CD4-positive, alpha-beta T cell (primary cell): Measurements from ENCODE around the gene HSD3B2. TPM values are rescaled to one million over a fixed set of nuclear protein-coding genes. Genes with fewer than 3 reads are reported as not detected.

Experiments used
- ATAC-seq: fragments of 200-7000 bp; cut with Tn5 transposase; one replicate; pipeline ENCODE4 v1.10.0; 2022; ENCODE audit warnings: mild to moderate bottlenecking; ENCODE audit not compliant: poor library complexity
- CTCF ChIA-PET: fragments of 350-600 bp; sonication (Branson Sonifier 250); formaldehyde crosslinking; loops from one replicate; lab custom pipeline; 2021; ENCODE audit warnings: antibody characterized with exemption, inconsistent platforms; lab: Charles Lee
- POLR2A ChIA-PET: fragments of 350-600 bp; sonication (Branson Sonifier 250); formaldehyde crosslinking; loops from one replicate; lab custom pipeline; 2021; ENCODE audit warnings: antibody characterized with exemption, inconsistent platforms; lab: Charles Lee
- DNase-seq, 14 experiments: peaks; one replicate each; pipeline ENCODE4 v3.0.0-alpha.2; 2013 to 2020; ENCODE audit warnings: mixed read lengths in 2 of 14
- H3K27ac ChIP-seq, 2 donors: one replicate each; pipeline versions ENCODE4 v1.5.1 to v1.7.0; 2013; ENCODE audit warnings: low read length in 2 of 2, low read depth in 1 of 2, mild to moderate bottlenecking in 1 of 2
- H3K27me3 ChIP-seq, 2 experiments: 1 replicate in 1 of 2; 2 replicates in 1 of 2; pipeline versions ENCODE4 v1.6.1 to v1.7.0; 2013; ENCODE audit warnings: low read length in 2 of 2, control low read depth in 1 of 2, mild to moderate bottlenecking in 1 of 2, moderate library complexity in 1 of 2; ENCODE audit not compliant: insufficient read depth in 2 of 2, control insufficient read depth in 1 of 2
- H3K36me3 ChIP-seq: one replicate; pipeline ENCODE4 v1.6.1; 2013; ENCODE audit warnings: low read length, control low read depth; ENCODE audit not compliant: insufficient read depth
- H3K4me1 ChIP-seq: one replicate; pipeline ENCODE4 v1.6.1; 2013; ENCODE audit warnings: low read length, control low read depth; ENCODE audit not compliant: insufficient read depth
- H3K4me3 ChIP-seq: one replicate; pipeline ENCODE4 v1.5.1; 2013; ENCODE audit warnings: mild to moderate bottlenecking, low read length, moderate library complexity
- H3K9me3 ChIP-seq, 2 experiments: 1 replicate in 1 of 2; 2 replicates in 1 of 2; pipeline versions ENCODE4 v1.6.1 to v1.7.0; 2013; ENCODE audit warnings: low read length in 2 of 2, mild to moderate bottlenecking in 2 of 2, control low read depth in 1 of 2, moderate library complexity in 1 of 2; ENCODE audit not compliant: control insufficient read depth in 1 of 2, insufficient read depth in 1 of 2
- H3K27ac Mint-ChIP-seq: one replicate; pipeline ENCODE4 v1.8.0; 2020; ENCODE audit warnings: mixed read lengths
- H3K27me3 Mint-ChIP-seq: one replicate; pipeline ENCODE4 v1.8.0; 2021; ENCODE audit warnings: mixed read lengths
- H3K36me3 Mint-ChIP-seq: one replicate; pipeline ENCODE4 v1.8.0; 2021; ENCODE audit warnings: low read depth, mixed read lengths
- H3K4me1 Mint-ChIP-seq: one replicate; pipeline ENCODE4 v1.8.0; 2021; ENCODE audit warnings: low read depth, mixed read lengths
- H3K4me3 Mint-ChIP-seq: one replicate; pipeline ENCODE4 v1.8.0; 2020; ENCODE audit warnings: mild to moderate bottlenecking, mixed read lengths
- H3K9me3 Mint-ChIP-seq: one replicate; pipeline ENCODE4 v1.8.0; 2020; ENCODE audit warnings: mixed read lengths
- CTCF ChIP-seq: fragments of 200-600 bp; IDR thresholded peaks from one replicate; pipeline ENCODE4 v1.8.0; 2022; ENCODE audit warnings: antibody characterized with exemption, mild to moderate bottlenecking
- intact Hi-C, 2 experiments: fragments of 100-400 bp; cut with DNase I in 1 of 2; cut with micrococcal nuclease in 1 of 2; formaldehyde crosslinking; loops; one replicate each; pipeline versions ENCODE4 v1.15.1 to v1.9.0; 2023 to 2025; cut with DNase I, micrococcal nuclease
- total RNA-seq, 174 experiments: library from RNA in 2 of 174; stranded (reverse) in 2 of 174; gene quantifications; one replicate each; pipeline ENCODE4 v1.2.3 and lab custom pipeline; 2021 to 2026

Gene HSD3B2
- total RNA-seq, 2 experiments from 2014 or later = not detected

GRCh38 chr1:119409731-119410130 is 5.2 kb upstream of the HSD3B2 start:
- DNase-seq = no peak
- H3K9me3 ChIP-seq = peaks cover 0 to 7% of the 10 kb centered on the region in 2 experiments
- H3K27me3 ChIP-seq = no peaks in the 10 kb centered on the region
- CTCF ChIA-PET = no interaction called here
- peaks cover 2% of the 10 kb centered on the region for H3K9me3 Mint-ChIP-seq
- no peak for ATAC-seq
- no peaks in the 10 kb centered on the region for H3K36me3 Mint-ChIP-seq
- H3K4me3 Mint-ChIP-seq = no peak overlapping the region
- intact Hi-C loops = no loop called here
- H3K4me1 ChIP-seq = no peaks in the 10 kb centered on the region
- no peaks in the 10 kb centered on the region for H3K27me3 Mint-ChIP-seq
- no peak overlapping the region for H3K27ac Mint-ChIP-seq
- H3K4me3 ChIP-seq = no peak overlapping the region
- H3K4me1 Mint-ChIP-seq = no peaks in the 10 kb centered on the region
- H3K36me3 ChIP-seq = no peaks in the 10 kb centered on the region
- no peak for TF ChIP-seq CTCF
- no peak overlapping the region for H3K27ac ChIP-seq
- POLR2A ChIA-PET = no interaction called here

- Histone ChIP-seq H3K9me3 (no peaks in the 10 kb centered on the region), H3K36me3 (no peaks in the 10 kb centered on the region), H3K27ac (no peak overlapping the region), H3K4me1 (no peaks in the 10 kb centered on the region), H3K27me3 (no peaks in the 10 kb centered on the region), H3K4me3 (no peak overlapping the region)
- Mint-ChIP-seq H3K4me3 (no peak overlapping the region), H3K27ac (no peak overlapping the region), H3K9me3 (peaks cover 2% of the 10 kb centered on the region), H3K36me3 (no peaks in the 10 kb centered on the region), H3K4me1 (no peaks in the 10 kb centered on the region), H3K27me3 (no peaks in the 10 kb centered on the region)
- POLR2A ChIA-PET = no interaction called here
- intact Hi-C loops = no loop called here
- DNase-seq (no peak), ATAC-seq (no peak)
- no peak for TF ChIP-seq CTCF
- CTCF ChIA-PET = no interaction called here
Observed at GRCh38 chr1:119410961-119411360, 4.0 kb upstream of the HSD3B2 start.

- CTCF ChIA-PET = no interaction called here
- Histone ChIP-seq H3K4me1 (no peaks in the 10 kb centered on the region), H3K27ac (no peak overlapping the region), H3K36me3 (no peaks in the 10 kb centered on the region), H3K9me3 (no peaks in the 10 kb centered on the region), H3K4me3 (no peak overlapping the region), H3K27me3 (no peaks in the 10 kb centered on the region)
- H3K4me1 Mint-ChIP-seq = no peaks in the 10 kb centered on the region
- no peak overlapping the region for H3K27ac Mint-ChIP-seq
- H3K4me3 Mint-ChIP-seq = no peak overlapping the region
- no peaks in the 10 kb centered on the region for H3K27me3 Mint-ChIP-seq
- ATAC-seq = no peak
- TF ChIP-seq CTCF = no peak
- H3K36me3 Mint-ChIP-seq = no peaks in the 10 kb centered on the region
- no peak for DNase-seq
- H3K9me3 Mint-ChIP-seq = no peaks in the 10 kb centered on the region
- intact Hi-C loops = no loop called here
- POLR2A ChIA-PET = no interaction called here
Observed at GRCh38 chr1:119416006-119416640, 1.2 kb downstream of the HSD3B2 start.
